HepG2 (cell line): ENCODE data around the gene CTNNA2. TPM values are rescaled to one million over a fixed set of nuclear protein-coding genes. Genes with fewer than 3 reads are reported as not detected.

Source experiments
- CREB1 ChIP-seq, 2 experiments: fragments of 450-650 bp in 1 of 2; IDR thresholded peaks; 2 replicates each; pipeline ENCODE4 v1.6.1; 2016 to 2017; ENCODE audit warnings: control low read depth in 1 of 2, mild to moderate bottlenecking in 1 of 2, missing compliant biosample characterization in 1 of 2, missing genetic modification characterization in 1 of 2
- EP300 ChIP-seq, 3 experiments: sonication (generic) in 1 of 3; formaldehyde crosslinking in 1 of 3; IDR thresholded peaks; 2 replicates each; pipeline versions ENCODE4 v1.5.1 to v1.6.1; 2011 to 2020; ENCODE audit warnings: low read depth in 2 of 3, low read length in 2 of 3, borderline replicate concordance in 1 of 3, improper control_type of control experiment in 1 of 3, mild to moderate bottlenecking in 1 of 3, missing genetic modification reagents in 1 of 3, moderate library complexity in 1 of 3
- FOXA3 ChIP-seq: IDR thresholded peaks from 2 replicates; pipeline ENCODE4 v1.6.1; 2016; ENCODE audit warnings: missing genetic modification reagents, missing compliant biosample characterization
- KDM6A ChIP-seq: IDR thresholded peaks from 2 replicates; pipeline ENCODE4 v1.6.1; 2016; ENCODE audit warnings: low read depth
- MZF1 ChIP-seq: sonication (generic); formaldehyde crosslinking; IDR thresholded peaks from 2 replicates; pipeline ENCODE4 v1.8.1; 2023; ENCODE audit warnings: mild to moderate bottlenecking, missing genetic modification reagents, borderline replicate concordance
- PAXIP1 ChIP-seq: sonication (generic); formaldehyde crosslinking; conservative IDR thresholded peaks from 2 replicates; pipeline ENCODE4 v1.4.0; 2020; ENCODE audit warnings: mild to moderate bottlenecking, missing genetic modification reagents, moderate library complexity
- RARA ChIP-seq: IDR thresholded peaks from 2 replicates; pipeline ENCODE4 v1.6.1; 2016; ENCODE audit warnings: missing genetic modification reagents, missing compliant biosample characterization
- RNF2 ChIP-seq: fragments of 450-650 bp; conservative IDR thresholded peaks from 2 replicates; pipeline ENCODE4 v1.6.1; 2016; ENCODE audit warnings: low read depth
- RXRB ChIP-seq: IDR thresholded peaks from 2 replicates; pipeline ENCODE4 v1.6.1; 2016; ENCODE audit warnings: borderline replicate concordance, missing genetic modification reagents, missing compliant biosample characterization
- SP1 ChIP-seq, 2 experiments: fragments of 450-650 bp in 1 of 2; sonication (generic) in 1 of 2; formaldehyde crosslinking in 1 of 2; IDR thresholded peaks; 2 replicates each; pipeline versions ENCODE4 v1.4.0 to v1.6.1; 2016 to 2020; ENCODE audit warnings: missing genetic modification reagents in 1 of 2
- ZMYM4 ChIP-seq: sonication (generic); formaldehyde crosslinking; IDR thresholded peaks from 2 replicates; pipeline ENCODE4 v1.8.1; 2023; ENCODE audit warnings: mild to moderate bottlenecking, missing genetic modification reagents
- ZNF24 ChIP-seq: fragments of 450-650 bp; IDR thresholded peaks from 2 replicates; pipeline ENCODE4 v1.6.1; 2017; ENCODE audit warnings: antibody characterized with exemption, mild to moderate bottlenecking
- ZNF326 ChIP-seq: sonication (generic); formaldehyde crosslinking; IDR thresholded peaks from 2 replicates; pipeline ENCODE4 v1.4.0; 2020; ENCODE audit warnings: missing genetic modification reagents, borderline replicate concordance
- ZNF878 ChIP-seq: sonication (generic); formaldehyde crosslinking; IDR thresholded peaks from 2 replicates; pipeline ENCODE4 v1.8.1; 2023; ENCODE audit warnings: mild to moderate bottlenecking, missing genetic modification reagents, moderate library complexity
- polyA plus RNA-seq, 8 experiments: library from polyadenylated mRNA; depleted of rRNA in 3 of 8; stranded (reverse) in 7 of 8; unstranded in 1 of 8; fragments of >200 nt; fragmentation: Illumina TruSeq in 4 of 8; extraction: Trizol in 4 of 8; gene quantifications; 2 replicates each; pipeline versions ENCODE4 v1.2.1 to v1.2.3, GENCODE V29; 2011 to 2016; ENCODE audit warnings: low read depth in 4 of 8, missing spikeins in 1 of 8, mixed read lengths in 1 of 8; ENCODE audit not compliant: insufficient read depth in 1 of 8
- total RNA-seq, 5 experiments: library from RNA; depleted of rRNA; stranded (reverse); fragments of >200 nt; fragmentation: Illumina TruSeq; extraction: Trizol; gene quantifications; 2 replicates each; pipeline ENCODE4 v1.2.3, GENCODE V29; 2016; ENCODE audit warnings: low read depth in 1 of 5
- TF ChIP-seq, protein P1 (sequence below): sonication (generic); formaldehyde crosslinking; IDR thresholded peaks from 2 replicates; pipeline ENCODE4 v1.8.1; 2023; ENCODE audit warnings: mild to moderate bottlenecking, missing genetic modification reagents
- TF ChIP-seq, protein P2 (sequence below): sonication (generic); formaldehyde crosslinking; IDR thresholded peaks from 2 replicates; pipeline ENCODE4 v1.5.1; 2020; ENCODE audit warnings: missing genetic modification reagents, mild to moderate bottlenecking, borderline replicate concordance
- TF ChIP-seq, protein P3 (sequence below): sonication (generic); formaldehyde crosslinking; IDR thresholded peaks from 2 replicates; pipeline ENCODE4 v1.4.0; 2020; ENCODE audit warnings: missing genetic modification reagents

Gene CTNNA2
- total and polyA plus RNA-seq, 2 of the 13 experiments (the other 11 are each of a cell fraction or from before 2014, with no cell fraction given) = not detected

GRCh38 chr2:79573895-79574674 lies 61.2 kb downstream of the CTNNA2 start (continued):
- TF ChIP-seq, protein P1, sequence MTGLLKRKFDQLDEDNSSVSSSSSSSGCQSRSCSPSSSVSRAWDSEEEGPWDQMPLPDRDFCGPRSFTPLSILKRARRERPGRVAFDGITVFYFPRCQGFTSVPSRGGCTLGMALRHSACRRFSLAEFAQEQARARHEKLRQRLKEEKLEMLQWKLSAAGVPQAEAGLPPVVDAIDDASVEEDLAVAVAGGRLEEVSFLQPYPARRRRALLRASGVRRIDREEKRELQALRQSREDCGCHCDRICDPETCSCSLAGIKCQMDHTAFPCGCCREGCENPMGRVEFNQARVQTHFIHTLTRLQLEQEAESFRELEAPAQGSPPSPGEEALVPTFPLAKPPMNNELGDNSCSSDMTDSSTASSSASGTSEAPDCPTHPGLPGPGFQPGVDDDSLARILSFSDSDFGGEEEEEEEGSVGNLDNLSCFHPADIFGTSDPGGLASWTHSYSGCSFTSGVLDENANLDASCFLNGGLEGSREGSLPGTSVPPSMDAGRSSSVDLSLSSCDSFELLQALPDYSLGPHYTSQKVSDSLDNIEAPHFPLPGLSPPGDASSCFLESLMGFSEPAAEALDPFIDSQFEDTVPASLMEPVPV (CRISPR knock-in tag) = no peak
- TF ChIP-seq RNF2 (no peak), MZF1 (CRISPR knock-in tag) (no peak), EP300 (IDR thresholded peaks at IDR 0.05; ENCODE audit: low read depth in 2 of 2, low read length in 2 of 2) (0 out of 4 replicates have a peak, but pooled peaks of 1 of the 2 experiments have one; percentile 33), EP300 (CRISPR knock-in tag; IDR thresholded peaks at IDR 0.05; ENCODE audit: borderline replicate concordance) (no peak), ZNF878 (CRISPR knock-in tag) (0 out of 2 replicates have a peak, but pooled peaks have one; percentile 20), KDM6A (CRISPR knock-in tag) (no peak), FOXA3 (CRISPR knock-in tag) (peak; percentile 84), CREB1 (IDR thresholded peaks at IDR 0.05) (no peak), CREB1 (CRISPR knock-in tag; IDR thresholded peaks at IDR 0.05) (peak; percentile 67; the same call in 1 of the 2 replicates), RARA (peak; percentile 67), ZNF326 (CRISPR knock-in tag) (no peak), SP1 (IDR thresholded peaks at IDR 0.05) (no peak), SP1 (CRISPR knock-in tag; IDR thresholded peaks at IDR 0.05) (no peak), ZMYM4 (CRISPR knock-in tag) (no peak), PAXIP1 (CRISPR knock-in tag) (peak; percentile 70), ZNF24 (no peak), RXRB (CRISPR knock-in tag) (peak; percentile 94)
- TF ChIP-seq, protein P2, sequence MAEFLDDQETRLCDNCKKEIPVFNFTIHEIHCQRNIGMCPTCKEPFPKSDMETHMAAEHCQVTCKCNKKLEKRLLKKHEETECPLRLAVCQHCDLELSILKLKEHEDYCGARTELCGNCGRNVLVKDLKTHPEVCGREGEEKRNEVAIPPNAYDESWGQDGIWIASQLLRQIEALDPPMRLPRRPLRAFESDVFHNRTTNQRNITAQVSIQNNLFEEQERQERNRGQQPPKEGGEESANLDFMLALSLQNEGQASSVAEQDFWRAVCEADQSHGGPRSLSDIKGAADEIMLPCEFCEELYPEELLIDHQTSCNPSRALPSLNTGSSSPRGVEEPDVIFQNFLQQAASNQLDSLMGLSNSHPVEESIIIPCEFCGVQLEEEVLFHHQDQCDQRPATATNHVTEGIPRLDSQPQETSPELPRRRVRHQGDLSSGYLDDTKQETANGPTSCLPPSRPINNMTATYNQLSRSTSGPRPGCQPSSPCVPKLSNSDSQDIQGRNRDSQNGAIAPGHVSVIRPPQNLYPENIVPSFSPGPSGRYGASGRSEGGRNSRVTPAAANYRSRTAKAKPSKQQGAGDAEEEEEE (CRISPR knock-in tag) = no peak
- TF ChIP-seq, protein P3, sequence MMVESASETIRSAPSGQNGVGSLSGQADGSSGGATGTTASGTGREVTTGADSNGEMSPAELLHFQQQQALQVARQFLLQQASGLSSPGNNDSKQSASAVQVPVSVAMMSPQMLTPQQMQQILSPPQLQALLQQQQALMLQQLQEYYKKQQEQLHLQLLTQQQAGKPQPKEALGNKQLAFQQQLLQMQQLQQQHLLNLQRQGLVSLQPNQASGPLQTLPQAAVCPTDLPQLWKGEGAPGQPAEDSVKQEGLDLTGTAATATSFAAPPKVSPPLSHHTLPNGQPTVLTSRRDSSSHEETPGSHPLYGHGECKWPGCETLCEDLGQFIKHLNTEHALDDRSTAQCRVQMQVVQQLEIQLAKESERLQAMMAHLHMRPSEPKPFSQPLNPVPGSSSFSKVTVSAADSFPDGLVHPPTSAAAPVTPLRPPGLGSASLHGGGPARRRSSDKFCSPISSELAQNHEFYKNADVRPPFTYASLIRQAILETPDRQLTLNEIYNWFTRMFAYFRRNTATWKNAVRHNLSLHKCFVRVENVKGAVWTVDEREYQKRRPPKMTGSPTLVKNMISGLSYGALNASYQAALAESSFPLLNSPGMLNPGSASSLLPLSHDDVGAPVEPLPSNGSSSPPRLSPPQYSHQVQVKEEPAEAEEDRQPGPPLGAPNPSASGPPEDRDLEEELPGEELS (CRISPR knock-in tag) = peak; percentile 79
